HG03139 (cell line): ENCODE measurements around the gene ZNF280A.

ENCODE experiments used
- ATAC-seq: cut with Tn5 transposase; IDR thresholded peaks from one replicate; pipeline ENCODE4 v1.9.1; 2021; ENCODE audit not compliant: unreplicated experiment

The ZNF280A gene, protein sequence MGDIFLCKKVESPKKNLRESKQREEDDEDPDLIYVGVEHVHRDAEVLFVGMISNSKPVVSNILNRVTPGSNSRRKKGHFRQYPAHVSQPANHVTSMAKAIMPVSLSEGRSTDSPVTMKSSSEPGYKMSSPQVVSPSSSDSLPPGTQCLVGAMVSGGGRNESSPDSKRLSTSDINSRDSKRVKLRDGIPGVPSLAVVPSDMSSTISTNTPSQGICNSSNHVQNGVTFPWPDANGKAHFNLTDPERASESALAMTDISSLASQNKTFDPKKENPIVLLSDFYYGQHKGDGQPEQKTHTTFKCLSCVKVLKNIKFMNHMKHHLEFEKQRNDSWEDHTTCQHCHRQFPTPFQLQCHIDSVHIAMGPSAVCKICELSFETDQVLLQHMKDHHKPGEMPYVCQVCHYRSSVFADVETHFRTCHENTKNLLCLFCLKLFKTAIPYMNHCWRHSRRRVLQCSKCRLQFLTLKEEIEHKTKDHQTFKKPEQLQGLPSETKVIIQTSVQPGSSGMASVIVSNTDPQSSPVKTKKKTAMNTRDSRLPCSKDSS

DNA sequence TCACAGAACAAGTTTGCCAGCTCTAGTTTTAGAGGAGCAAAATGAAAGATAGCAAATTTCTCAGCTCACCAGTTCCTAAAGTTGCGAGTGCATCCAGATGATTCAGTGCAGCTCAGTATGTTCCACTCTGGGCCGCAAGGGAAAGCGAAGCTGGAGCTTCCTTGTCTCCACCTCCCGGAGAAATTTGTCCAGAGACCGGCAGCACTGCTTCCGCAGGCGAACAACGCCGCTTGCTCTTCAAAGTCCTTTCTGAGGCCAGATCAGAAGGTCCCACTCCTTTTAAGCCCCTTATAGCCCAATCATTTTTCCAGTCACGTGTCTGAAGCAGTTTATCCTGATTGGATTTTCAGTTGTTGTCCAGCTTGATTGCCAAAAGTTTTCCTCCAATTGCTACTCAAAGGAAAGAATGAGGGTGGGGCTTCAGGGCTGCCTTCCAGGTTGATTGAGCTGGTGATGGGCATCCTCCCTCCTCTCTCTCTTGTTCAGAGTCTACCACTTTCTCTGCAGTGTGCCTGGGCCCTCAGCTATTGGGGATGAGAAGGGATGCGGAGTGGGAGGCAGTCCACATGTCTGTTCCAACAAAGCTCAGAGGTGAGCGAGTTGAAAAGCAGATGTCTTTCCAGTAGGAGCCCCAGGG is at the start of gene ZNF280A:
ZNF280A (minus strand) TSS at position 251 of the 637 bp plus-strand sequence. CDS start 4,640 bp downstream, outside the sequence.
- ATAC-seq = no peak

DNA sequence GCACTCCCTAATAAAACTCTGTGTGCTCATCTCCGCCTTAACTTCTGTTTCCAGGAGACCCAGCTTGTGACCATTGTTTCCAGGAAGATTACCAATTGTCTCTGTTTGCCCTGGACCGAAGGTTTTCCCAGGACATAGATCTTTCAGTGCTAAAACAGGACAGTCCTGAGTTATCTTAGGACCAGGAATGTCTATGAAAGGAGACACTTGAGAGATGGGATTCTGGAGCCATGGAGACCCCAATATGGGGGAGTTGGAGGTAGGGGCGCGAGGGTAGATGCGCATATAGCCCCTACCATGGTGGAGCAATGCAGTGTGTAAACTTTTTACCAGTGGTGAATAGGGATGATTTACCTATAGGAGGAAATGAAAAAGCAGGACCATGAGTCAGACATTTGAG is 49.1 kb upstream of the ZNF280A start:
- no peak for ATAC-seq

DNA sequence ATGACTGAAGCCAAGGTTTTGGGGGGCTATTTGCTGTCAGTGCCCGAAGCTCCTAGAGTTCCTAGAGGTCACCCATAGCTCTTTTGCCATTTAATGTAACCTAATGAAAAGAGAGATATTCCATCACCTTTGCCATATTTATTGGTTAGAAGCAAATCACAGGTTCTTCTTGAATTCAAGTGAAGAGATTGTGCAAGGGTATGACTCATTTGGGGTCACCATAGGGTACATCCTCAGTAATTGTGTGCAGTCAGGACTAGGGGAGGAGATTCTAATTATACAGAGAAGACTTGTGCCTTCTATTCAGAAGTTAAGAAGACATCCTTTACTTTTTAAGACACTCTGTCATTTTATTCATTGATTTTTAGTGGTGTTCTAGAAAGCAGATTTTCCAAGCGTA is 45.9 kb upstream of the ZNF280A start:
- no peak for ATAC-seq

DNA sequence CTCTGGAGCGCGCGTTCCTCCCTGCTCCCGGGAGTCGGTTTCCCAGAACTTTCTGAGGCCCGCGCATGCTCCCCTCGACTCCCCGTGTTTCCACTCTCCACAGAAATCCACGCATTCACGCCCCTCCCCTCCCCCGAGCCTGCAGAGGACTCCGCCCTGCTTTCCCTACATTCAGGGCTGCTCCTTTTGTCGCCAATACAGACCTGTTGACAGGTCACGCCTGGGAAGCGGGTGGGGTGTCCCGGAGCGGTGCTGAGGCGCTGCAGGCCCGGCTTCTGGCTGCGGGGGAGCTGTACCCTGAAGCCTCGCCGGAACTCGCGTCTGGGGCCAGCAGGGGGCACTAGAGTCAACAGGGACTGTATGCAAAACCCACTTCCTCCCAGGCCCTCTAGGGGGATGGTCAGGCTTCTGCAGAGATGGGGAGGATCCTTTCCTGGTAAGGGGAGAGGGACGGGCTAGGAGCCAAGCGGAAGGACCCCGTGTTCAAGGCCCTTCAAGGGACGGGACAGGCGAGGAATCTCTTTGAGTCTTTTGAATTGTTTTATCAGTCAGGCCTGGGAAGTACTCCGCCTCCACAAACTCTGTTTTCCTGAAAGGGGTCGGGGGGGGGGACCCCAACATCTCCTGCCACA is 39.0 kb upstream of the ZNF280A start, which contains the start of gene PRAME:
PRAME (minus strand) TSS at position 294 of the 632 bp plus-strand sequence. CDS start 2,433 bp downstream, outside the sequence.
- ATAC-seq = no peak

DNA sequence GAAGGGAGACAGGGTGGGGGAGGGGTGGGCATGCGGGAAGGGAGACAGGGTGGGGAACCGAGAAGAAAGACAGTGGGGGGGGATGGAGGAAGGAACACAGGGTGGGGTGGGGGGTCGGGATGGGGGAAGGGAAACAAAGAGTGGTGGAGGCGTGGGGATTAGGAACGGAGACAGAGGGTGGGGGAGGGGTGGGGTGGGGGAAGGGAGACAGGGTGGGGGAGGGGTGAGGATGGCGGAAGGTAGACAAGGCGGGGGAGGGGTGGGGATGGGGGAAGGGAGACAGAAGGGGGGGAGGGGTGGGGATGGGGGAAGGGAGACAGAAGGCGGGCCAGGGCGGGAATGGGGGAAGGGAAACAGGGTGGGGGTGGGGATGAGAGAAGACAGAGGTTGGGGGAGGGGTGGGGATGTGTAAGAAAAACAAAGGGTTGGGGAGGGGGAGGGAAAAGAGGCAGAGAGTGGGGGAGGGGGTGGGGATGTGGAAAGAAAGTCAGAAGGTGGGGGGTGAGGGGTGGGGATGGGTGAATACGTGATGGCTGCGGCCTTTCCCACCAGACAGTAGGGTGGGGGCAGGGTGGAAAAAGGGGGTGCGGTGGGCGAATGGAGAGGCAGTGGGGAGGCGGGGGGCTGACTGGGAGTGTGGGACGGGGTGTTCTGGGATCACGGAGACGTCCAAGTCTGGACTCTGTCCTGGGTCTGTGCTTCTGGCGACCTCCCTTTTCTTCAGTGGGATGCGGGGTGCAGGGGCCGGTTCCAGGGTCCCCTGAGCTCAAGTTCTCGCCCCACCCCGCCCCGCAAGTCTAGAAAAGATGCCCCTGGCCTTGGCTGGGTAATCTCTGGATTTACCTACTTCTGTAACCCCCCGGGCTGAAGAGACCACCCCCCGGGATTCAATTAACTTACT is 38.3 kb upstream of the ZNF280A start:
- ATAC-seq = no peak

DNA sequence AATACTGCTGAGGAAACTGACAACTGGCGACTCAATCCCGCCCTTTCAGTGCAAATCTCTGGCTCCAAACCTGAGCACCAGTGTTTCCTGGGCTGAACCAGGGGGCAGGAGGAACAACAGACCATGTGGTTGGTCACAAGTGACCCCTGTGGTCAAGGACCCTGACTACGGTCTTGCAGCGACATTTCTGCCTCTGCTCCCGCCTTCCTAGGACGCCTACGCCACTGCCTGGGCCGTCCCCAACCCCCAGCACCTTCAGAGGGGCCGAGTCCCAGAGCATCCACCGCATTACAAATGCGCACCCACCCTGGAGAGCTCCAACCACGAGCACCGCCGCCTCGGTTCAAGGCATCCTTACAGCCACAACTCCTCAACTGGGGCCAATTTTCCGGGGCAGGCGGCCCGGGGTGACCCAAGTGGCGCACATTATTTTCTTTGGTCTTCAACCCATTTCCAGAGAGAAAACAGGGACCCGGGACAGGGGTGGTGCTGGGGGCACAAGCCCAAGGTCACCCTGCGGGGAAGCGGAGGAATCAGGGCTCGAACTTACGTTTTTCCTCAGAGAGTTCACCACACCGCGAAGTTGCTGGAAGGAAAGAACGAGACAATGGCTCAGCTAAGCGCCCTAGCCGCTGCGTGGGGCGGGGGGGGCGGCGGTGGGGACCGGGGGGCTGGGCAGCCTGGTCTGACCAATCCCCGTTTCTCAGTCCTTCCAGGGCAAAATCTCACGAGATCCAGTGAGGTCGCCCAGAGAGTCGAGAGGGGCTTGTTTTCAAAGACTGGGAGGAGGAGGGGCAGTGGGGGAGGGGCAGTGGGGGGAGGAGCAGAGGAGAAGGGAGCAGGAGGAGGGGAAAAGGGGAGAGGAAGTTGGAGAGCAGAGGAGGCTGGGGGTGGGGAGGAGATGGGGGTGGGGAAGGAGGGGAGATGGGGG is 37.2 kb upstream of the ZNF280A start:
- no peak for ATAC-seq

DNA sequence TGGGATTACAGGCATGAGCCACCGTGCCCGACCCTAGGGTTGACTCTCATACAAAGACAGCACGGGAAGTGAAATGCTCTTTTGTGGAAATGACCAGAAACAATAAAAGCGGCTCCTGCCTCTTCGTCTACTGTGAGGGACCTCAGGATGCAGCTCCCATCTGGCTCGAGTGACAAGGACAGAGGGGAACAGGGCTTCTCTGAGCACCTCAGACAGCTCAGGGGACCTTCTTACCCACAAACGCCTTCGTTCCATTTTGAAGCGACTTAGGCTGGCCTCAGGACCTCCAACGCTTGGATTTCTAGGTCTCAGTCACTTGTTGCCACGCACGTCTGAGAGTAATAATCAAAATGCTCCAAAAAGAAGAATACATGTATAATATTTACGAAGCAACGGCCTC is 36.5 kb upstream of the ZNF280A start:
- ATAC-seq = no peak

DNA sequence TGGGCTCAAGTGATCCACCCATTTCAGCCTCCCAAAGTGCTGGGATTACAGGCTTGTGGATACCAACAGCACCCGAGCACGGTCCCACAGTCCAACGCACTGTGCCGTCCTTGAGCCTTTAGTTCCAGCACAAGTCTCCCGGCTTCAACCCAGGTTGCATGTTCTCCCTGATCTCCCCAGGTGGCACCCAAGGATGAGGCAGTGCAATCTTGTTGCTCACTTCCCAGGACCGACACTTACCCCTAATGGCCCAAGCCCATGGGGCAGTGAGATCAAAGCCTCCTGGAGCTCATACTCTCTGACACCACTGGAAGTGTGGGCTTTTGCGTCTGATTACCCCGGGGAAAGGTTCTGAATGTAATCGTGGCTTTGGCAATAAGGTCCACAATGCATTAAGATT is 35.5 kb upstream of the ZNF280A start:
- no peak for ATAC-seq

DNA sequence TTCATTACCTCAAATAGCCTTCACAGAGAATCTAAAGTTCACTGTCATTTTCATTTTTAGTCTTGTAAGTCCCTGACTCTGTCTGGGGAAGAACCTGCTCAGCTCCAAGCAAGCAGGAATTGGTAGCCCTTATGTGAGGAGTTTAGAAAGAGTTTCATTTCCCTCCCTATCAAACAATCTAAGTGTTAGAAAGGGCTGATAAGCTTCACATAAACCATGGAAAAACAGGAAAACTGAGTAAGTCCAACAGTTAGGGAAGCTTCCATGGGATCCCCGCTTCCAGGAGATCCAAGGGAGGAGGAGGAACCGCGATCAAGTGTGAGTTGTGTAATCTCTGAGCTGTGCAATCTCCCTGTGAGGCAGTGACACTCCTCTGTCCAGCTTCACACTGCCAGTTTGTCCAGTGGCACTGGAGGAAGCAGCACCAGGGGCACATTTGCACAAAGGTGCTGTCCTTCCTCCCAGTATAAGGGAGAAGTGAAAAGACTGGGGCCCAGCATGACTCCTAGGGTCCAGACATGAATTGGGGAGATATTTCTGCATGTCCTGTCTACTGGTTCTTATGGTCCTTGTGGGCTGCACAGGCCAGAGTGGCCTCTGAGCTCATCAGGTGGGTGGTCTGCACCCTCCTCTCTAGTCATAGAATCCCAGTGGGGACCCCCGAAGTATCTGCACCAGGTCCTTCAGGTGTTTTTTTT is 34.7 kb upstream of the ZNF280A start:
- no peak for ATAC-seq

DNA sequence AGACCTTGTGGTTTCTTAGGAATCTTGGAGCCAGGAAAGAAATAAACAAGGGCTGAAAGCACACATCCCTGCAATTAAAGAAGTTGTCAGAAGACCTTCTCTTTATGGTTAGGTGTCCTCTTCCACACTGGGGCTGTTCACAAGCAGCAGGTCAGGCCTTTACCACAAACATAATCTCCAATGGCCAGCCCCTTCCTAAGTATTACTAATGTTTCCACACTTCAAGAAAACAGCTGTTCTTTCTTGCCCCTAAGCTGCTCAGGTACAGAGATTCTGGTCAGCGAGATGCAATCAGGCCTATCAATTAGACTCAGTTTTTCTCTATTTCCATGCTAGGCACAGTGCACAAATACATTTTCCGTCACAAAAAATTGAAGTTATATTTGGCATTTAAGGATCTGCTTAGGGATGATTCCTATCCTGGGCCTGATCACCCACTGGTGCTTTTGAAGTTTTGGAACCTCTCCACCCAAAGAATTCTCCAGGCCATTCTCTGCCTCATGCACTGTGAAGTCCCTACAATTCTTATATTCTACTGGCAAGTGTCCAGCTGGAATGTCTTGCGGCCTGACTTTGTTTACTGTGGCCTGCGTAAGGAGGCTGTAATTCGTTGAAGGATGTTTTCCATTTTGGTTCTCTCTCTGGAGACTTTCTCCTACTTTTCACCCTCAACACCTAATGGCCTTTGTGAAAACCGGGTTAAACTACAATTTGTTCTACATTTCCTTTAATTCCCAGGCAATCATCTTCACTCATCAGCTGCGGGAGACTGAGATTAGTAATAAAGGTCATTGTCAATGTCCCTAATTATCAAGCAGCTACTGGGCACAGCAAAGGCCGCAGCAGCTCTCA is 33.9 kb upstream of the ZNF280A start:
- ATAC-seq = no peak

DNA sequence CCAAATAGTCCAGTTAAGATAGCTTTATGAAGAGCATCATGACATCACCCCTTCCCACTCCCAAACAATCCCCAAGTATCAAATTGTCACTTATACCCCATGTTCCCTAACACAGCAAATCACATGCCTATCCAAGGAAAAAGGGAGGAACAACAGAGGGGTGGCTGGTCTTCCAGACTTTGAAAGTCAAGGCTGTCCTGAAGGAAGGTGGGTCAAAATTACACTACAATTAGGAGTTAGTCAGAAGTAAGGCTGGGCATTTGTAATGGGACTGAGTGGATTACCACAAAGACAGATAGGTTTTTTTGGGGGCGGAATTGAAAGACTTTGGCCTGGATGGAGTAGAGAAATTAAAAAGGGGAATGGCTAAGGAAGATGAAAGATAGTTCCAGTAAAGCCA is 33.1 kb upstream of the ZNF280A start:
- ATAC-seq = no peak

DNA sequence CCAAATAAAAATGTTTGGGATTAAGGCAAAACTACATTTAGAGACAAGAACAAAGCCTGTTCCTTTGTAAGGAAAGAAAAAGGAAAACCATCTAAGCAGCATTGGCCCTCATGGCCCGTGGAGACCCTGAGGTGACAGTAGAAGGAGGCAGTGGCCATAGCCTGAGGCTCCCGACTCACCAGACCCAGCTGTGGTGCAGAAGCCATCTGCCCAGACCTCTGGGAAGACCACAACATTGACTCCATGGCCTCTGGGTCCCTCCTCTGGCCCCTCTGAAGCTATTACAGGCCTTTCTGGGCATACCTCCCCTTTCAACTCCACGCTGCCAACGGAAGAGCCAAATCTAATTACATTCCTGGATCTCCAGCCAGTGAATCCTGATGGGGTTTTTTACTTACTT is 32.6 kb upstream of the ZNF280A start:
- no peak for ATAC-seq

DNA sequence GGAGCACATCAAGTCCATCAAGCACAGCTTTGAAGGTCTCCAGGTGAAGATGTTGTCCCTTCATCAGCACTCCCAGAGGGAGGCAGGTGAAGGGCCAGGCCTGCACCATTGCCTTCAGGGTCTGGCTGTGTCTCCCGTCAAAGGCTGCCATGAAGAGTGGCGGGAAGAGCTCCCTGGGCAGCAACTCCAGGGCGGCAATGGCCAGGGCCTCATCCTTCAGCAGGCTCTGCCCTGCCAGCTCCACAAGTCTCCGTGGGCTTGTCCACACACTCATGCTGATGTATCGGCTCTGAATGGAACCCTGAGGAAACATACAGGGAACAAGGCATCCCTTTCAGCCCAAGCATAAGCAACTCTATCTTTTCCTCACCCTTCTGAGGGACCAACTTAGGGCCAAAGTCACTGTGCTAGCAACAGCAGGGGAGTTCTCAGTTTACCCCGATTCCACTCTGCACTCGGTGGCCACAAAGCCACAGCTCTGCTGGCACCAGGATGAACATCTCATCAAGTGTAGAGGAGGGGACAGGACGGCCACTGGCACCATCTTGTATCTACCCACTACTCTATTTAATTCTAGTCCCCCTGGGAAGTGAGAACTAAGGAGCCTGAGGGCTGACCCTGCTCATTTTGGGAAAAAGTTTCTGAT is 30.8 kb upstream of the ZNF280A start:
- ATAC-seq = no peak

DNA sequence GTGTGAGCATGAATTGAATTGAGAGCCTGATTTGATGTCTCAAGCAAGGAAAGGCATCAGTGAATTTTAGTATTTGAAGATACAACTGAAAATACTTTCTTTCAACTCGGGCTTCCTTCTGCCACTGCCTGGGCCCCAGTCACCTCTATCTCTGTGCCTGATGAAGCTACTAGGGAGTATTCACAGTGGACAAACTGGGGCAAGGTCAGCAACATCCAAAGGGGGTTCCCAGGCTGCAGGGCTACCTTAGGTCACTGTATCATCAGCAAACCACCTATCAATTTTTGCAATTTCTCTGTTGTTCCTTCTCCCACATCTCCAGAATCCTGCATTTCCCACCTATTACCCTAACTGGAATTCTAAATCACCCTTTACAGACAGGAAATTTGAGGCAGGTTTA is 28.8 kb upstream of the ZNF280A start:
- ATAC-seq = no peak

DNA sequence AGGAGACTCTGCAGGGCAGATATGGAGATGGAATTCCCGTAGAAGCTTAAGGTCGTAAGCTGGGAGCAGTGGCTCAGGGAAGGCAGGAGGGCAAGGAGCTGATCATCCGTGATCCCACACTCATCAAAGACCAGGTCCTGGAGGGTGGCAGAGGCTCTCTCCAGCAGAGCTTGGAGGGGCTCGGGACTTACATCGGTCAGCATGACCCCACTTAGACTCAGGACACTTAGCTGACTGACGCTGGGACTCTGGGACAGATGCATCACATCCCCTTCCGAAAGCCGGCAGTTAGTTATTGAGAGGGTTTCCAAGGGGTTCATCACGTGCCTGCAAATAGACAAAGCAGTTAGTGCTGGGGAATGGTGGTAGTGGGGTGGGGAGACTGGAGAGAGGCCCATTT is 28.2 kb upstream of the ZNF280A start:
- no peak for ATAC-seq

DNA sequence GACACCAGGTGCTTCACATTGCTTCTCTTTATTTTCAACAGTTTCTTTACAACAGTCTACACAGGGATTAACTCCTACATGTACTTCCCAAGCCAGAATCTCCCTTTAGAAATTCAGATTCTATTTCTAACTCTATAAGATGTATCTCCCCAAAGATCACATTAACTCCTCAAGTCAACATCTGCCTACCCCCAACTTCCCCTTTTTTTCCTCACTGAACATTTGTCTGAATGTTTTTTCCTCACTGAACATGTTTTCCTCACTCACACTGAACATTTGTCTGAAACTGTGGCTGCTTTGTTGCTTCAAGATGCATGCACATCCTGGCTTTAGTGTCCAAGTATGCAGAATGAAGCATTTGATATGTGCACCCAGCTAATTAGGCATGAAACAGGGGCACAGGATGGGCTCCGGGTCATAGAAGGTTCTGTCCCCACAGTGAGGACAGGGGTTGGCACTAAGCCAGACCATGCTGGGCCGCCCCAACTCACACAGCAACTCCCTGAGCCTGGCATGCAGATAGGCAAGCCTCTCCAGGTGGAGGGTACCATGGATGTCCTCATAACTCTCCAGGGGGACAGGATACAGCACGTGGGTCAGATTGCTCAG is 27.7 kb upstream of the ZNF280A start:
- no peak for ATAC-seq

DNA sequence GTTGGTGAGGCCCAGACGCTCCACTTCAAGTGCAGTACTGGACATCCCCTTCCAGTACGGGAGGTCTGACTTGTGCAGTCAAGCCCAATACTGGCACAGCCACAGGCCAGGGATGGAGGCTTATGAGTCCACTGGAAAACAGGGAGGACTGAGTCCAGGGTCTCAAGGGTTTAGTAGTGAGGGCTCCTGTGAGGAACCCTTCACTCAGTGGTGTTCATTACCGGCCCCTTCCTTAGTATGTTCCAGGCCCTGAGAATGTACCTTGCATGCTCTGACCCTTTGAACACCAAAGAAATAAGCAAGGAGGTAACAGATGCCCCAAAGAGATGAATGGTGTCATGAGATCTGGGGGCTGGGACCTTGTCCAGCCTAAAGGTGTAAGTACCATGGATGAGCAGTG is 27.2 kb upstream of the ZNF280A start:
- no peak for ATAC-seq
